IPS DF 19.7 (cell line): ENCODE measurements around the gene SMPD2.

Experiments used
- DNase-seq: peaks from one replicate; pipeline ENCODE4 v3.0.0-alpha.2; 2013; ENCODE audit warnings: low read depth, low spot score

SMPD2 gene

DNA sequence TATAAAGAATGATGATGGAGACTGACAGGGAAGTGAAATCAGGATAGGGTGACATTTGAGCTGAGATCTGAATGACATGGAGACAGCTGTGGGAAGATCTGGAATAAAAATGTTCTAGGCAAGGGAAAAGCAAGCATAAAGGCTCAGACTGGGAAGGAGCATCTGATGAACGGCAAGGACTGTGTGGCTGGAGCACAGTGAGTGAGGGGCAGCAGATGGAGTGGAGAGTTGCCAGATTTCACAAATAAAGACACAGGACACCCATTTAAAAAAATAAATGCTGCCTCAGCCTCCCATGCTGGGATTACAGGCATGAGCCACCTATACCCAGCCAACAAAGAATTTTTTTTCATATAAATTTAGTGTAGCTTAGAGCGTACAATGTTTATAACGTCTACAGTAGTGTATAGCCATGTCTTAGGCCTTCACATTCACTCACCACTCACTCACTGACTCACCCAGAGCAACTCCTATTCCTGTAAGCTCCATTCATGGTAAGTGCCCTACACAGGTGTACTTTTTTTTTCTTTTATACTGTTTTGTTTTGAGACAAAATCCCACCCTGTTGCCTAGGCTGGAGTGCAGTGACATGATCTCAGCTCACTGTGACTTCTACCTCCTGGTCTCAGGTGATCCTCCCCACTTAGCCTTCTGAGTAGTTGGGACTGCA, 44.9 kb downstream of the SMPD2 start:
- DNase-seq: no peak

DNA sequence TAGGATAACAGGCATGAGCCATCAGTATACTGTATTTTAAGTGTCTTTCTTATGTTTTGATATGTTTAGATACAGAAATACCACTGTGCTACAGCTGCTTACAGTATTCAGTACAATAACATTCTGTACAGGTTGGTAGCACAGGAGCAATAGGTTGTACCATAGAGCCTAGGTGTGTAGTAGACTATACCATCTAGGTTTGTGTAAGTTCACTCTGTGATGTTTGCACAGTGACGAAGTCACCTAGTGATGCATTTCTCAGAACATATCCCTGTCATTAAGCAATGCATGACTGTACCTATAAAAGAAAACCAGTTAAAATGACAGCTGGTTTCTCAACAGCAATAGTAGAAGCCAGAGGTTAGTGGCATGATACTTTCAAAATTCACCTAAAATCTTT, 45.5 kb downstream of the SMPD2 start:
- DNase-seq: no peak

GRCh38 chr6:109488001-109488400, 47.5 kb downstream of the SMPD2 start:
- no peak for DNase-seq

DNA sequence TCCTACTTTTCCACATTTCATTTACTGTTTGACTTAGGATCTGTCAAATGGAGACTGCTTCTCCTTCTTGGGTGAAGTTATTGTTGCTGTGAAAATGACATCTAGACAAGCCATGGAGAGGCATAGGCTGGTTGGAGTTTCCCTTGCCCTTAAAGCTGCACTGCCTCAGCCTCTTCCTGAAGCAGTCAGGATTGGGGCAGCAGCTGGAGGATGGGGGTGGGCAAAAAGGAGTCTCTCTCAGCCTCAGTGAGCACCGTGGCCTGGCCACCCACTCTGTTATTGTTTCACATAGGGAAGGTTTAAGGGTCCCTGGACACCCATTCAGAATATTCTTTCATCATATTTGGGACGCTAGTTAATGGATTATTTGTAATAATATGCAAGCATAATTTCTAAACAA, 50.2 kb downstream of the SMPD2 start:
- DNase-seq: no peak

DNA sequence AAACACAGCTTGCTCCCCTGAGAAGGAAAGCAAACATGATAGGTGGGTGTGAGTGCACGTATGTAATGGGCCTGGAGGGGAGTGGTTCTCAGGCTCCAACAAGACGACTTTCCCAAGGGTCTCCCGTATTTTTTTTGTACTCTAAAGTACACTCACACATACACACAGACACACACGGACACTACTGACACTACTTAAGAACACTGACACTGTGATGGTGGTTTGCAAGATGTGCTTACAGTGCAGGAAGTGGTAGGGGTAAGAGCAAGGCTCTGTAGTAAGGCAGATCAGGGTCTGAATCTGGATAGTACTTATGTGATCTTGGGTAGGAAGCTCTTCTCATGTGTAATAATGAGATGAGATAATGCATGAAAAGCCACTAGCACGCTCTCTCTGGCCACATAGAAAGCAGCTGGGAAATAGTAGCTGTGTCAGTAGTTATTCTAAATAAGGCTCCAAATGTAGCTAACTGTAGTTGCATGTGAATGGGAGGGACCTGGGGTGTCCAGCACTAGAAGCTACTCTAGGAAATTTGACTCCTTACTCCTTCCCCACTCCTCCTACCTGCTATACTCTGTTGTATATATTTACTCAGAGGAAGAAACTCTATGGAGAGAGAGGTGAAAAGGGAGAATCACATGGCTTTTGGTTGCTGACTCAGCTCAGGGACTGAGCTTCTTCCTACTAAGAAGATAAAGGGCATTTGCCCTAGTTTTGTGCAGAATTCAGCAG, 50.8 kb downstream of the SMPD2 start:
- no peak for DNase-seq
